GM12874 (cell line): ENCODE measurements around the gene IL17F.
A peak's percentile ranks its signal among the peaks of the same experiment; 100 is the strongest.

Experiments used
- TF ChIP-seq, protein P1 (sequence below): IDR thresholded peaks from 2 replicates; pipeline ENCODE4 v1.5.1; 2011; ENCODE audit warnings: low read depth, mild to moderate bottlenecking, control low read depth, low read length, moderate library complexity; ENCODE audit not compliant: insufficient read depth

Gene IL17F

DNA sequence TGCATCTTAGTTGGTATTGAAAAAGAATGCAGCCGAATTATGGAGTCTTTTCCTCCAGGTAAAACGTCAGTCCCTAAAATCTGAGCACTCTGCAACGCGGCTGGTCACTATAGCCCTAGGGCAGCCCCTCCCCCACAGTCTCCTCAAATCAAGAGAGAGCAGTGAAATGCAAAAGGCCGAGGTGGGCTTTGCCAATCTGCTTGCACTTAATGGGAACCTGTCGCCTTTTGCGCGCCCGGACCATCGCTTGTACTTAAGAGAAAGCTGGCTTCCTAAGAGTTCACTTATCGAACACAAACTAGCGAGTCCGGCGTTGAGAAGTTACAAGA lies 39.8 kb upstream of the IL17F start:
- TF ChIP-seq, protein P1, sequence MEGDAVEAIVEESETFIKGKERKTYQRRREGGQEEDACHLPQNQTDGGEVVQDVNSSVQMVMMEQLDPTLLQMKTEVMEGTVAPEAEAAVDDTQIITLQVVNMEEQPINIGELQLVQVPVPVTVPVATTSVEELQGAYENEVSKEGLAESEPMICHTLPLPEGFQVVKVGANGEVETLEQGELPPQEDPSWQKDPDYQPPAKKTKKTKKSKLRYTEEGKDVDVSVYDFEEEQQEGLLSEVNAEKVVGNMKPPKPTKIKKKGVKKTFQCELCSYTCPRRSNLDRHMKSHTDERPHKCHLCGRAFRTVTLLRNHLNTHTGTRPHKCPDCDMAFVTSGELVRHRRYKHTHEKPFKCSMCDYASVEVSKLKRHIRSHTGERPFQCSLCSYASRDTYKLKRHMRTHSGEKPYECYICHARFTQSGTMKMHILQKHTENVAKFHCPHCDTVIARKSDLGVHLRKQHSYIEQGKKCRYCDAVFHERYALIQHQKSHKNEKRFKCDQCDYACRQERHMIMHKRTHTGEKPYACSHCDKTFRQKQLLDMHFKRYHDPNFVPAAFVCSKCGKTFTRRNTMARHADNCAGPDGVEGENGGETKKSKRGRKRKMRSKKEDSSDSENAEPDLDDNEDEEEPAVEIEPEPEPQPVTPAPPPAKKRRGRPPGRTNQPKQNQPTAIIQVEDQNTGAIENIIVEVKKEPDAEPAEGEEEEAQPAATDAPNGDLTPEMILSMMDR: no peak

DNA sequence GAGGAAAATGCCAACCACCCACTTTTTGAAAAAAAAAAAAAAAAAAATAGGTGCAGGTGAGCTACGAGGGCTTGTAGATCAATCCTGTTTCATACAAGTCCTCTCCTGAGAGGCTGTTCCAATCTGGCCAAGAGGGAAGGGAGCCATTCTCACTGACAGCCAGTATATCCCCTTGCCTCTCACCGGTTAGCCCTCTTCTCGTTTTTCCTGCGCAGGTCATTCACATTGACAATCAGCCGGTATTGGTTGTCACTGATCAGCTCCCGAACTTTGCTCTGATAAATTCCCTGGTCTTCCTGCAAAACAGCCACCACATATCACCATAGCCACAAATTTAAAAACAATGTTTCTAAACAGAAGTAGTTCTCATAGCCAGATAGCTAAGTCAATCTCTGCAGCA lies 38.8 kb upstream of the IL17F start:
- TF ChIP-seq, protein P1: no peak

GRCh38 chr6:52276130-52276529 lies 31.8 kb upstream of the IL17F start:
- TF ChIP-seq, protein P1: no peak

DNA sequence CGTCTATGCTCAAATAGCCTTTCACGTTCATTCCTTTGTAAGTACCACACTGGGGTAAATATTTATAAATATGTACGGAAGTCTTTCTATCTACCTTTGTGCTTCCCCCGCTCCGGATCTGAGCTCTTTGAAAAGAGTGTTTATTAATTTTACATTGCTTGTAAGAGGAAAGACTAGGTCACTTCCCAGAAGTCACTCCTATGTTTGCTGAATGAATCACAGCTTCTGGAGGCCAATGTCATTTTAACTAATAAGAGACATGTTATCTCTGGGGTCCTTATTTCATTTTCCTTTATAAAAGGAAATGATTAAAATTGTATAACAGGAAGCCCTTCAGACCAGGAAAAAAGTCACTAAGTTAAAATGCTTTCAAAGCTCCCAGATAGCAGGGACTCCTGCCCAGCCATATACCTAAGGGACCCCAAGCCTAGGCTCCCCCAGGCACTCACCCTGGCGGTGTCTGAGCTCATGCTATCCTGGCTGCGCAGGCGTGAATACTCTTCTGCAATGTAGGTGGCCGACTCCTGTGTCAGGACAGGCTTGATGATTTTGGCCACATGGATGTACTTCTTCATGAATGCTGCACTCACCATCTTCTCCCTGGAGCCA lies 27.7 kb upstream of the IL17F start:
- TF ChIP-seq, protein P1: no peak

DNA sequence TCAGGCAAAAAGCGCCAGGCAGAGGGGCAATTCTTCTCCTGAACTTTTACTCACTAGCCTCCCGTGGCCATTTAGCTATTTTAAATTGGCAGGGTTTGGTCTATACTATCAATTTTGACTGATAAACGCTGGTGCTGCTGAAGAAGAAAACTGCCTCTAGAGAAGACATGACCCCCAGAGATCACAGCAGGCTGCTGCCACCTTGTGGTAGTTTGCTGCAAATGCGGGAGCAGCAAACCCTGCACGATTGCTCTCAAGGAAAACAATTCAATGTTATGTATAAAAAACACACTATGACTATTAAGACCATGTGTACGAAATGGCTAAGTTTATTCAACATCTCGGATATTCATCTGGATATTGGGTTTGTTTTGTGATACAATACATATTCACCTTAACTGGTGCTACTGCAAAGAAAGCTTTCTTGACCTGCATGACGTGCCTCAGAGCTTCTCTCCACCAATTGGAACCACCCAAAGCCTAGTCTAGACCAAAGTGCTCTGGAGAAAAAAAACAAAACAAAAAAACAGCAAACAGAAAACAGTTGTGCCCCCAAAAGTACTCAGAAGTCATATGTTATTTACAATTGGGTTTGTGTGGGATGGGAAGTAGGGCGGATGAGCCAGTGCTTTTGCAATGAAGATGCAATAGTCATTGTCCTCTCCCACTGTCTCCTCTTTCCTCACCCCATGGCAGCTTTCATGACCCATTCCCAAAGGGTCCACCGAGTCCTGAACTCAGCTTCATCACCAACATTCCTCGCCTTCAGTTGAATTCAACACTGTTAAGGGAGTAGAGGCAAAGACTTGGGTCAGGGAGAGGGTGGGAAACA lies 19.6 kb upstream of the IL17F start:
- TF ChIP-seq, protein P1: peak; percentile 87

GRCh38 chr6:52262620-52263344 lies 18.5 kb upstream of the IL17F start:
- TF ChIP-seq, protein P1: no peak

DNA sequence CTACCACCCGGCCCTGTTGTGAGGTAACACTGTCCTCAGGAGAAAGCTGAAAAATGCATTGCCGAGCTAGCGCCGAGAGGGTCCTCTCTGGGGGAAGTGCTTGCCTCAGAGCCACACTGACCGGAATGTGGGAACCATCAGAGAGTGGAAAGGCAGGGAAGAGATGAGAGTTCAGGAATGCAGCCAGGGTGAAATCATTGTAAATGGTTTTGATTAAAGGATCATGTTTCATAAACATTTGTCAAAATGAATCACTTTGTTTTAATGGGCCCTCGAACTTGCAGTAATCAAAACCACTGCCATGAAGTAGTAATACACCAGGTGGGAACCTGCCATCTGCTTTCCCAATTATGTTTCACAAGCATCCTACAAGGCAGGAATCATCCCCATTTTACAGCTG lies 16.9 kb upstream of the IL17F start:
- TF ChIP-seq, protein P1: no peak
